OCI-LY7 (cell line): ENCODE data around the gene ZFP42.

Source experiments
- CTCF ChIP-seq: fragments of 200-600 bp; sonication (generic); conservative IDR thresholded peaks from 2 replicates; pipeline ENCODE4 v1.5.1; 2014; ENCODE audit warnings: mild to moderate bottlenecking, antibody characterized with exemption, low read length, moderate library complexity, mixed read lengths
- EZH2phosphoT487 ChIP-seq: fragments of 200-600 bp; sonication (generic); IDR thresholded peaks from 2 replicates; pipeline ENCODE4 v1.6.1; 2018; ENCODE audit warnings: low read depth, borderline replicate concordance, mild to moderate bottlenecking, mixed run types, antibody characterized with exemption, low read length, moderate library complexity, mixed read lengths

GRCh38 chr4:188002323-188002722, 6.8 kb downstream of the ZFP42 start:
- TF ChIP-seq CTCF (no peak), EZH2phosphoT487 (no peak)
